ENCODE results near the gene RPTOR.

Gene RPTOR

DNA sequence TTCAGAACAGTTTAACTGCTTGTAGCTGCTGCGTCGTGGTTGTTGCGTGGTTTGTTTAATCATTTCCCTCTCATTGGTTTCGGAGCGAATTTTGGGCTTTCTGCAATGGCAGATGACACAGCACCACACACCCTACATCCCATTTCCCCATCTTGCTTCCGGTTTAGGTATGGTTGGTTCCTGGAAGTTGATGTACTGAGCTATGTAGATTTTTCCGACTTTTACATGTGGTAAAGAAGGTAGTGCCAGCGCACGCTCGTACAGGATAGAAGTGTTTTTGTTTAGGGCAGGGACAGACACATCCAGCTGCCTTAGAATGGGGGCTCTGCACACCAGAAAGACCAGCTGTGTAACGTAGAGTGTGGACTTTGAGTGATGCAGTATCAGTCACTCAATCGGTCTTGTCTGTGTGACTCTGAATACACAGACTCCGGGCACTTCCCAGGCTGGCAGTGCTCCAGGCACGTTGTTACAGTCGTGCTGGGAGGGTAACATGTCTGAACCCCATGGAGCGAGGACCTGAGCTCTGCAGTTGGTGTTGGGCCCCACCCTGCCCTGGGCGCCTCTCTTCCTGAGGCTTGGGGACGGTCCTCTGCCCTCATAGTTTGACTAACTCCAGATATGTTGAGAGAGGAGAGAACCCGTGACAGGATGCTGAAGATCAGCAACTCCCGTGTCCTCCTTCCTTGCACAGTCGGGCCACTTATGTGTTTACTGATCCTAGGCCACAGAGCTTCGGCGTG lies 275.0 kb downstream of the RPTOR start:
- no peak for DNase-seq (ENCODE audit: low read depth)

- no peak for DNase-seq (ENCODE audit: low read depth)
Measured at GRCh38 chr17:80820331-80820730, 275.7 kb downstream of the RPTOR start.

DNA sequence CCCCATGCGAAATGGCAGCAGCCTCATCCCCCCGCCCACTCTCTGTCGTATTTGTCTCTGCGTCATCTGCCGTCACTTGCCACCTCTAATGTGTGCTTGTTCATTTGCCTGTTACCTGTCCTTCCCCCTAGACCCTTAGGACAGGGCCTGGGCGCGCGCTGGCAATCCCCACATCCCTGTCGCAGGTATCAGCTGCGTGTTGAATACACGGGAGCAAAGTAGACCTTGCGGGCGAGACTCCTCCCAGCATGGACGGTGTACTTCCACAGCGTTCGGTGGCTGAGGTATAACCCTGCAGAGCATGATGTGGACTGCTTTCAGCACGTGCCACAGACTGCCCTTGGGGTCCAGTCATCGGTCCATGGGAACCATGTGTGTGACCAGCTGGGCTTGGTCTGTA lies 276.9 kb downstream of the RPTOR start:
- DNase-seq (ENCODE audit: low read depth), result no peak

GRCh38 chr17:80822021-80822699 lies 277.5 kb downstream of the RPTOR start:
- no peak for DNase-seq (ENCODE audit: low read depth)

DNA sequence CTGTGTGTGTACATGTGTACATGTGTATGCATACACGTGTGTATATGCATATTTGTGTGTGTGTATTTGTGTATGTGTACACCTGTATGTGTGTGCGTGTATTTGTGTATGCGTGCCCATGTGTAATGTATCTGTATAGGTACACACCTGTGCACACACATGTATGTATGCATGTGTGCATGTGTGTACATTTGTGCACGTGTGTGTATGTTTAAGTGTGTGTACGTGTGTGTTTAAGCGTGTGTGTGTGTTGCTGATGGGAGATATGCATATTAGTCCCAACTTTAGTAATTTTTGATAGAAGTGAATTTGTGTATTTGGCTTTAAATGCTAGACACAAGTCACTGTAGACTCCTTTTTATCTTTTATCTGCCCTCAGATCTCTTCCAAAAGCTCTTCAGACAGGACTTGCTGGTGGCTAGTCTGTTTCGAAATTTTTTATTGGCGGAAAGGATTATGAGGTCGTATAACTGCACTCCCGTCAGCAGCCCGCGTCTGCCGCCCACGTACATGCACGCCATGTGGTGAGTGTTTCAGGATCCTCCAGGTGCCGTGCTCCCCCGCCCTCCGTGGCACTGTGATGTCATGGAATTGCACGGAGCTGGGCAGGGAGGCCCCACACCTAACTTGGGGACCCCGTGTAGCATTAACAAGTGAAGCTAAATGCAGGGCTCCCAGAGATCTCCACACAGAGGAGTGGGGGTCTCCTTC lies 278.2 kb downstream of the RPTOR start:
- no peak for DNase-seq (ENCODE audit: low read depth)

- DNase-seq (ENCODE audit: low read depth), result no peak
Measured at GRCh38 chr17:80824549-80825470, 280.2 kb downstream of the RPTOR start.

DNA sequence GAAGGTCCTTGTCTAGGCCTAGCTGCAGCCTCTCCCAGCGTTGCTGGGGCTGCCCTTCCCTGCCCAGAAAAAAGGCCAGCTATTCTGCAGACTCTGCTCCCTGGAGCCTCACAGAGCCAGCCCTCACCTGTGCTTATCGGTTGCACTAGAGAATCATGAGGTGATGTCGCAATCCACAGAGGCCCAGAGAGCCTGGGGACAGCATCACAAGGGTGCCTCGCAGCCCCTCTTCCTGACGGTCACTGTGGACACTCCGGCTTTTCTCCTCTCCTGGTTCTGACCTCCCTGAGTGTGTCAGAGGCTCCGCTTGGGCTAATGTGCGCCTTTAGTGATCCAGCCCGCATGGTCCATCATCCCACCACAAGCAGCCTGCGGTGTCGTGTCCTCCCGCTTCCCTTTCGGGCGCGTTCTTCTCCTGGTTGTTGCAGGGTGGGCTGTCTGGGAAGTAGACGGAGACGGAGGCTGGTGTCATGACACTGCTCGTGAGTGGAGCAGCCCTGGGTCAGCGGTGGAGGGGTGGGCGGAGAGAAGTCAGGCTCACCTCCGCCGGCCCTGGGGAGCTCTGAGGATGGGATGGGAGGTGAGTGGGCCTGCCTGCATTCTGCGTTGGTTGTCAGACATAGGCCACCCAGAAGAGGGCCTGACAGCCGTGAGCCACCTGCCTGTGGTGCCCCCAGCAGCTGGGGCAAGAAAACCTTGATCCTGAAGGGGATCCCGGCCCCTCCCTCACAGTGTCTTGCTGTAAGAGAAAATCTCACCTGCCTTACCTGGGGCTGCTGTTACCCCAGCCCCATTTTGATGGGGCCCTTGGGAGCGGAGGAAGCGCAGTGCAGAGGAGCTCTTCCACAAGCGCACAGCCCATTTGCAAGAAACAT lies 281.1 kb downstream of the RPTOR start:
- DNase-seq (ENCODE audit: low read depth), result no peak

DNA sequence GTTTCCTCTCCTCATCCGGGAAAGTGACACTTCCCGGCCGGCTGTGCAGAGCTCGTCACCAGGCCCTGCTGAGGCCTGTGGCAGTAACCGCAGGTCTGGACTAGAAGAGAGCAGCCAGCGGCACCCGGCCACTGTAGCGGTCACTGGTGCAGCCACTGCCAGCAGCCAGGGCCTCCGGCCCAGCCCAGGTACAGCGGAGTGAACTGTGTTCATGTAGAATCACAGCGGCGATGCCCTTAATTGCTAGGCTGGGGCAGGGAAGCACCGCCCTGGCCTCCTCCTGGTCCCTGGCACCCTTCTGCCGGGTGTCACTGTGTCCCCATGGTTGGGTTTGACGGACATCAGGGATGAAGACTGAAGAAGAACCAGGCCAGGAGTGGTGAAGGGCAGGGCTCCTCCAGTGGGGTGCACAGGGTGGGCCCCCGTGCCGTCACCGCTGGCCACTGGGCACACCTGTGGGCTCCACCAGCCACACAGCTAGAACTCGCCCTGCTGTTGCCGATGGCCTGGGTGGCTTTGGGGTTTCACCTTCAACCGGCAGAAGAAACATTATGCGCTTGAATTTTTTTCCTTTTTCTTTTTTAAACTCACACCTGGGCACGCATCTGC lies 281.8 kb downstream of the RPTOR start:
- no peak for DNase-seq (ENCODE audit: low read depth)

DNA sequence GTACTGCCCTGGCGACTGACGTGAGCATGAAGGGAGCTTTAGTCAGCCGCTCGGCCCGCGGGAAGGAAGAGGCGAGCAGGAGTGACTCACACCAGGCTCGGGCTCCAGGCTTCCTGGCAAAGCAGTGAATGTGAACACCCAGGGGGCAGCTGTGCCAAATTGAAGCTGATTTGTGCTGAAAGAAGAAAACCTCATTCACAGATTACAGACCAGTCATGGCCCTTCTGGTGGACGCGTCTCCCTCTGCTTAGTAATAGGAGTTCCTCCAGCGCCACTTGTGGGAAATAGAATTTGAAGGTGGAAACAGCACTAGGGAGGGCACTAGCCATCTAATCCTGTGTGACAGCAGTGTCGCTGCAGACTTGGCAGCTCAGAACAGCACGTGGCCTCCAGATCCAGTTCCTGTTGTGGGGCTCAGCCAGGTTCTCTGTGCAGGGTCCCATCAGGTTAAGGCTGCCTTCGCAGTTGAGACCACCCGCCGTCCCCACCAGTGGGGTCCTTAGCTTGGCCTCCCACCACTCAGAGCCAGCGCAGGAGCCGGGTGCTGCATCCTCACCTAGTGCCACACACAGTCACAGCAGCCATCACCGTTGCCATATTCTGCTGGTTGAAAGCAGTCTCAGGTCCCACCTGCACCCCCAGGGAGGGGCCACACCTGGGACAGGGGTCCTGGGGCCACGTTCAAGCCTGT lies 282.5 kb downstream of the RPTOR start:
- DNase-seq (ENCODE audit: low read depth), result no peak

- DNase-seq (ENCODE audit: low read depth), result no peak
Measured at GRCh38 chr17:80827646-80828643, 283.3 kb downstream of the RPTOR start.

GRCh38 chr17:80829166-80829813 lies 284.7 kb downstream of the RPTOR start:
- DNase-seq (ENCODE audit: low read depth), result no peak

- DNase-seq (ENCODE audit: low read depth), result no peak
Measured at GRCh38 chr17:80830020-80830780, 285.6 kb downstream of the RPTOR start.

DNA sequence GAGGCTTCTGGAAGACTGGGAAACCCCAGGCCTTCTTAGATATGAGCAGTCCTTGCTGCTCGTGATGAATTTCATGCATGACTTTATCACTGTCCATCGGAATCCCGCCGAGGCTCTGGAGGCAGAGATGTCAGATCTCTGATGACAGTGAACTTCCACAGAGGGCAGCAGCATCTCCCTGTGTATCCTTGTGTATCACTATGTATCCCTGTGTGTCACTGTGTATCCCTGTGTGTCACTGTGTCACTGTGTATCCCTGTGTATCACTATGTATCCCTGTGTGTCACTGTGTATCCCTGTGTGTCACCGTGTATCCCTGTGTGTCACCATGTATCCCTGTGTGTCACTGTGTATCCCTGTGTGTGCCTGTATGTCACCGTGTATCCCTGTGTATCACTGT lies 286.9 kb downstream of the RPTOR start:
- no peak for DNase-seq (ENCODE audit: low read depth)

DNA sequence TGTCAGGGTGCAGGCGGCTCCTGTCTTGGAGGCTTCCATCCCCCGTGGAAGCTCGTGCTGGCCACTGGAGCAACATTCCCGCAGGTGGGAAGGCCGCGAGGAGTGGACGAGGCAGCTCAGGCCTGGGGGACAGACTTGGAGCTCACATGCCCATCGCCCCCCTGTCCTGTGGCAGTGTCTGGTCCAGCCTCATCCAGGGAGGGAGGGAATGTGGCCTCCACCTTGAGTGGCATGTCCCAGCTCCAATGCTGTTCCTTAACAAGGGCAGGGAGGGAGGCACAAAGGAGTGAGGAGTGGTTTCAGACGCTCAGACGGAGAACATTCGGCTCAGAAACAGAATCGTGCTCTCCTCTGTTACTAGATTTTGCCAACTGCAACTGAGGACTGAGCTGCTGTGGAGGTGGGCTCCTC lies 287.6 kb downstream of the RPTOR start:
- no peak for DNase-seq (ENCODE audit: low read depth)

- DNase-seq (ENCODE audit: low read depth), result peak; percentile 12
Measured at GRCh38 chr17:80832888-80833583, 288.4 kb downstream of the RPTOR start.

DNA sequence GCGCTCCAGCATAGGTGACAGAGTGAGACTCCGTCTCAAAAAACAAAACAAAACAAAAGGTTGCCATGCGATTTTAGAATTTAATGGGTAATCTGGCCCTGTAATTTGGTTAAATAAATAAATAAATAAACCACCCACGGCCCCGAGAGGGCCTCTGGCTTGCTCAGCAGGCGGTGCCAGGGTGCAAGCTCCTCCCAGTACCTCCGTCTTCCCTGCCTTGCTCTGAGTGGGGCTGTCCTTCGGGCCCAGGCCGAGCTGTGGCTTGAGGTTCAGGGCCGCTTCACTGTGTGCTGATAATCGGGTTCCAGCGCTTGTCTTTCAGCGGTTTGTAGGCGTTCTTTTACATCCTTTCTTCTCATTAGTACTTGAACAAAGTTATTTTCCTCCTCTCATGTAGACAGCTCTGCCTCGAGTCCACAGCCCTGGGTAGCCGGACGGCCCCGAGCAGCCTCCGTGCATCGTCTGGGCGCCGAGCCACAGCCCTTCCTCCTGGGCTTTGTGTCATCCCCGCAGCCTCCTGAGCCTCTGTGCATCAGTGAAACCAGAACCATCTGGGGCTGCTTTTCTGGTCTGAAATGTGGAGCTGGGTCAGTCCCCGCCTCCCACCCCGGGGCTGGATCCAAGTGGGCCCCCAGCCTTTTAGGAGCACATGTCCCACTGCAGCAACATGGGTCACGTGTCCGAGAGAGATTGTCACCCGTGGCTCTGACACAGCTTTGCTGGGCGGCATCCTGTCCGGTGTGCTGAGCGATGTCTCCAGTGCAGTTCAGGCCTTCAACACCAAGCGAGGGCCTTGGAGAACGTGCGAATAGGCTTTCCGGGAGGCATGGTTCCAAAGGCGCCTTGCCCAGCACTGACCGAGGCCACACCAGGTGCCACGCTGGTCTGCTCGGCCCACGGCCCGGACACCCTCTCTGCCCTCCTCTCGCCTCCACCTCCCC lies 289.6 kb downstream of the RPTOR start:
- DNase-seq (ENCODE audit: low read depth), result no peak
